ENCODE data around the gene F5.
A peak's percentile ranks its signal among the peaks of the same experiment; 100 is the strongest.
"Not testable (repeated sequence)": the region's sequence is repeated elsewhere in the genome, so short reads cannot be mapped to it uniquely, and the experiment has no call there.

Gene F5

DNA sequence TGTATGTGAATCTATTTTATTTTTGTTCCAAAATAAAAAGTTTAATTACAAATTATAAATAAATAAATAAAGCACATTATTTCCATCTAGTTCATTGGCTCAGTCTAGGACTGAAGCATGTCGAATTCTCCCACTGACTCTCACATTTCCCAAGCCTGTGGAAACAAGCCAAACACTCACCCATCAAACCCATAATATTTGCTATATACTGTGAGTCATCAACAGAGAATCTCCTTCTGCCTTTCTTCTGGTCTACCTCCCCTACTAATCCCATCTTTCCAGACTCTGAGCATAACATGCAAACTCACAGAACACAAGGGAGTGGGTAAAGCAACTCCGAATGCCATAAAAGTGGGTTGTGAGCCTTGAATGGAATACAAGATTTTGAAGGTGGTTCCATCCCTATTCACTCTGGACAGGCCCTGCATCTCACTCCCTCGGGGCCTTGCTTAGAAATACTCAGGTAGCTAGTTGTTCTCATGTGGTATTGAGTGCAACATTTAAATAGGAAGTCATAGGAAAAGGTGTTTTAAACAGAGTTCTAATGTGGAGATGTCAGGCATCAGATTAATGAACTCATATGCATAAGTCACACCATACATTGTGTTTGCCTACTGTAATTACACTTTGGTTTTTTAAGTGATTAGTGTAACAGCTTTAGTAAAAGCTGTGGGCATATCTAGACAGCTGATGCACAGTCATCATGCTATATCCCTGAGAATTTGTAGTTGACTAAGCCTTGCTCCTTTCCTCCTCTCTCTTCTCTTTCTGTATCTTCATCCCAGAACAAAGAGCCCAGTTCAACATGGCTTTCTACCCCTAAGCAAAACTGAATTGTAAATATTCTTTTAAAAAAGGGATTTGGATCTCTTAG lies 47.0 kb downstream of the F5 start:
- peak; percentile 28 for ATAC-seq
- no peak for DNase-seq

DNA sequence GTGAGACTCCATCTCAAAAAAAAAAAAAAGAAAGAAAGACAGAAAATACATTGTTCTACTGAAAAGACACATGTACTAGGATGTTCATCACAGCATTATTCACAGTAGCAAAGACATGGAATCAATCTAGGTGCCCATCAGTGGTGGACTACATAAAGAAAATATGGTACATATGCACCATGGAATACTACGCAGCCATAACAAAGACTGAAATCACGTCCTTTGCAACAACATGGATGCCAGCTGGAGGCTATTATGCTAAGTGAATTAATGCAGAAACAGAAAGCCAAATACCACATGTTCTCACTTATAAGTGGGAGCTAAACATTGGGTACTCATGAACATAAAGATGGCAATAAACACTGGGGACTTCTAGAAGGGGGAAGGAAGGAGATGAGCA lies 51.6 kb downstream of the F5 start:
- no peak for ATAC-seq

DNA sequence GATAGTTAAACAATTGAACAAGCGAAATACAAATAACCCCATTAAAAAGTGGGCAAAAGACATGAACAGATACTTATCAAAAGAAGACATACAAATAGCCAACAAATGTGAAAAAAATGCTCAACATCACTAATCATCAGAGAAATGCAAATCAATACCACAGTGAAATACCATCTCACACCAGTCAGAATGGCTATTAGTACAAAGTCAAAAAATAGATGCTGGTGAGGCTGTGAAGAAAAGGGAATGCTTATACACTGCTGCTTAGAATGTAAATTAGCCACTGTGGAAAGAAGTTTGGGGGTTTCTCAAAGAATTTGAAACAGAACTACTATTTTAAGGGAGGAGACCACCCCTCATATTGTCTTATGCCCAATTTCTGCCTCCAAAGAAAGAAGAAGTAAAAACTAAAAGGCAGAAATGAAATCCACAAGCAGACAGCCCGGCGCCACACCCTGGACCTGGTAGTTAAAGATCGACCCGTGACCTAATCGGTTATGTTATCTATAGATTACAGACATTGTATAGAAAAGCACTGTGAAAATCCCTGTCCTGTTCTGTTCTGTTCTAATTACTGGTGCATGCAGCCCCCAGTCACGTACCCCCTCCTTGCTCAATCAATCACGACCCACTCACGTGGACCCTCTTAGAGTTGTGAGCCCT lies 52.6 kb downstream of the F5 start:
- ATAC-seq, DNase-seq: not testable (repeated sequence)

More for the DNA sequence above, 51.6 kb downstream of the F5 start:
- DNase-seq: no peak

DNA sequence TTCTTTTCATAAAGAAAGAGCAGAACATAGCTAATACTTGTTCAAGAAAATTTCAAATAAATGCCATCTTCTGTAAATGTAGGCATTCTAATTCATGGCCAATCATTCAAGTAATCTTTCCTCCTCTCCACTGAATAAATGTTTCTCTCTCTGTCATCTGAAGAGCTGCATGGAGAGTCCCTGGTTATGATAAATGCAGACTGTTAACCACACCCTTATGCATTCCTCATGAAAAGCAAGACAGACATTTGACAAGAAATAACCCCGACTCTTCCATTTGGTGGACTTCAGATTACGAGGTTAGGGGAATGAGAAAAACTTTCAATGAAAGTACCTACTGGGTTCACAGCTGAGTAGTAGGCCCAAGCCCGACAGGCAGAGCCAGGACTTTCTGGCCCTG lies 55.8 kb downstream of the F5 start:
- no peak for DNase-seq

DNA sequence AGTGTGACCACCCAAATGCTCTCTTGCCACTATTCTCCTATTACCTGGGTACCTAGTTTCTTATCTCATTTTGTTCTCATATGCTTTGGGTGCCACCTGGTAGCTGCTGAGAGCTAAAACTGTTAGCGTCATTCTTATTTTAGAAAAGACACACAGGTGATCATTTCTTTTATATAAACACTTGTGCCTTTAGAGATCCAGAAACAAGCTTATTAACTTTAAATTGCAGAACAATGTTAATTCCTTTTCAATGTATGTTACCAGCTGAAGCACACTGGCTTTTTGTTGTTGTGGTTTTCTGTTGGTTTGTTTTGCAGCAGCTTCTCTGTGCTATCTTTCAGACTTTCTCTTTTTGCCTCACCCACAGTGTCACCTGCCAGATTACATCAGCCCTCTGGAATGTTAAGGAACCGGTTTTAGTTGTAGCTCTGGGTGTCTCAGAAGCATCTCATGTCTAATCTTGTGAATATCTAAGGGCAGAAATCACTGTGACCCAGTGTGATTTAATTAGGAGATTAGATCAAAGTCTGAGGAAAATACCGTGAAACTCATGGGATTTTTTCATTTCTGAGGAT lies 57.1 kb downstream of the F5 start:
- no peak for DNase-seq
- ATAC-seq: no peak

More for the DNA sequence above, 55.8 kb downstream of the F5 start:
- no peak for ATAC-seq

DNA sequence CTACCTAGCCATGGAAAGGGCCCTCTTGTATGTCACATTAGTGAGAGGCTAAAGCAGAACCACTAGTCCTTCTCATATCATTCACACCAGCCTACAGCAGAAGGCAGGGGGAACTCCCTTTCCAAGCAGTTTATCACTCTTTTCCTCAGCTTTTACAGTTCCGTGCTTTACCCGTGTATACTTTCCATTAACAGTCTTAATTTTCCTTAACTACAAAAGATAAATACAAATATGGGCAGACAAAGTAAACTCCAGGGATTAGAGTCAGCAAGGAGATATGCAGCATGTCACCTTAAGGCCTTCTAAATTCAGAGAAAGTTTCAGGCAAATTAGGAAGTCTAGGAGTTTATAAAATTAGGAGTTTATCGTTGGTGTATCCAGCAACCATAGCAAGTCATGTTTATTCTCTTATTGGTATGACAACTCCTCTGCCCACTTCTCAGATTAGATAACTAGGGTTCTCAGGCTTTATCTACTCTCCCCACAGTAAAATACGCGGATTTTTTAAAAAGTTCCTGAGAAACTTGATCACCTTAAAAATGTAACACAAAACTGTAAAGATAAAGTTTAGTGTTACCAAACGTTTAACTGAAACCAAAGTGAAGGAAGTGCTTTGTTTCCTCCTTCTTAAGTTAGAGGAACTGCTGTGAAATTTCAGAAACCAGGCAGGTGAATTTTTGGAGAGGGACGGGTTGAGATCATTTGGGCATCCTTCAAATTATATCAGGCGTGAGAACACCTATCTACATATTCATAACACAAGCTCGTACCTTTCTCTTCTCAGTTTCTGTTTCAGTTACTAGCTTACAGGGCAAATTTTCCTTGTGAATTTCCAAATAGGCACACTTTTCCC lies 57.8 kb downstream of the F5 start:
- DNase-seq: no peak
- ATAC-seq: no peak

DNA sequence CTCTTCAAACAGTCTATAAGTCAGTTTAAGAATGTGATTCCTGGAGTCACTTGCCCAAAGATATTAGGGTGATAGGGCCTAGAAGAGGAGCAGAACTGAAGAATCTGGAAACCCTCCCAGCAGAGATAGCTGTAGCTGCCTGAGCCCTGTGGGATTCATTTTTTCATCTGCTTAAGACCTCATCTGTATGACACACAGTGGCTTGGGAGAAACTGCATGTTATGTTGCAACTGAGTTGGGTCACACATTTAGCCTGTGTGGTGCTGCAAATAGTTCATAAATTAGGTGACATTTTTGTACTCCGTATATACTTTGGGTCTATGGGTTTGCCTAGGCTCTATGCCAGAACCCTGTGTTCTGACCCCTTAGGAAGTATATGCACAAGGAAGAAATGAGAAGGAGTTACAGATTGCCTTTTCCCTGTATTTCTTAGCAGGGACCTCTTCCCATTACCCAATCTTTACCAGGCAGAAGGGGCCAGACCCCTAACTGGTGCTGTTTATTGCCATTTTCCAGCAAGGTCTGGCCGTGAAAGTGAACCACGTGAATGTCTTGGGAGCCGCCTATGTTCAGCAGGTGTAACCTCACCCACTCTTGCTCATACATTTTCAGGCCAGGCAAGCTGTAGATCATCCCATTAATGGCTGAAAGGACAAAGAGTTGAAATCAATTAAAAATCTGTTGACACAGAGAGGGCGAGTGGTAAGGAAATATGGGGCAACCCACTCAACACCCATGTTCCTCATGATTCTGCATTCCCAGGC lies 58.6 kb downstream of the F5 start:
- no peak for DNase-seq
- no peak for ATAC-seq

DNA sequence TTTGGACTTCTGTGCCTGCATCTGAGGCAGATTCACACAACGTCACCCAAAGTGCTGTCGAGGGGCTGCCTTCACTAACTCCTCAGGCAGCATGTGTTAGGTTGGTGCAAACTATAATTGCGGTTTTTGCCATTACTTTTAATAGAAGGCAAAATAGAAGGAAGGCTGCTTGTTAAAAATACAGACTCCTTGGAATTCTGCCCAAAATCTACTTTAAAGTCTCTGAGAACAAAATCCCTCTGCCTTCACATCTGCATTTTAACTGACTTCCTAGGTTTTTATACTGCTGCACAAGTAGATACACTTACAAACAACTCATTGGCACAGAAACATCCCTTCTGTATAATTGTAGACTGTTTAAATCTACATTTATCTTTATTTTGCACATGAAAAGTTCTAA lies 59.3 kb downstream of the F5 start:
- ATAC-seq (no peak), DNase-seq (no peak)

DNA sequence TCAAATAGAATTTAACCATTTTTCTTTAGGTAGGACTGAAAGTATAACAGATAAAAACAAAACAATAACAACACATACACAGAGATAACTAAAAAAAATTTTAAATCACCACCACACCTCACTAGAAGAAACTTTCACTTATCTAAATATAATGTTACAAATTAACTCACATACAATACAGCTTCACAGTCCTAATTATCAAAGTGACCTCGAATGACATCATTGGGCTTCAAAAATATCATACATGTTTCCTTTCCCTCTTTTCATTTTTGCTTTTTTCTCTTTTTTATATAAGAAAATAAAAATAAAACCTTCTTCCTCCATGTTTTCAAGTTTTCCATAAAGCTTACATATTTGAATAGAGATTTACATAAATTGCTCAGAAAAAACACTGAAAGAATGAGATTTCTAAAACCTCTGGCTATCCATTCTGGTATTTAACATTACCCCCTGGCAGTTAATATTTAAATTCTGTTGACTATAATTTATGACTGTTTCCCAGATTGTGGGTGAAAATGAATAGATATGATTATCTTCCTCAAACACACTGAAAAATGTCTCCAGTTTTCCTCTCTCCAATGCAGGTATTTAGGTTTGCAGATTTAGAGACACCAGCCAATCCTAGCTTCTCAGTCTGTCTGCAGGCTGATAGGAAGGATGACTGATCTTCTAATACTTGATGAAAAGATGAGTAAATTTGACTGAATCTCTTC lies 60.0 kb downstream of the F5 start:
- ATAC-seq (no peak), DNase-seq (no peak)

DNA sequence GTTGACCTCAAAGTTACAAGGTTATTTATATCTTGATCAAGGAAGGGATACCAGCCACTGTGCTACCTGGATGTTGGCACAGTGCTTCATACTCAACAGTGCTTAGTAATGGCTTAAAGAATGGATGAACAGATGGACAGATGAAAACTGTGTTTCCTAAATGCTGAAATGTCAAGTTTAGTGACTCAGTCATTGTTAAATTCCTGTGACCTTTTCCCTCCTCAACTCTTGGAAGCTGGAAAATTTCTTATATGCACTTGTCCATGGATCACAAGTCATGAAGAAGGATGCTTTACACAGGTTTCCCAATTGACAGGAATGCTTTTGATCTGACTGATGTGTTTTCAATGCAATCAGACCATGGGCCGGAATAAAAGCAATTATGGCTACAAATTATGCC lies 60.9 kb downstream of the F5 start:
- no peak for DNase-seq
- ATAC-seq: no peak

DNA sequence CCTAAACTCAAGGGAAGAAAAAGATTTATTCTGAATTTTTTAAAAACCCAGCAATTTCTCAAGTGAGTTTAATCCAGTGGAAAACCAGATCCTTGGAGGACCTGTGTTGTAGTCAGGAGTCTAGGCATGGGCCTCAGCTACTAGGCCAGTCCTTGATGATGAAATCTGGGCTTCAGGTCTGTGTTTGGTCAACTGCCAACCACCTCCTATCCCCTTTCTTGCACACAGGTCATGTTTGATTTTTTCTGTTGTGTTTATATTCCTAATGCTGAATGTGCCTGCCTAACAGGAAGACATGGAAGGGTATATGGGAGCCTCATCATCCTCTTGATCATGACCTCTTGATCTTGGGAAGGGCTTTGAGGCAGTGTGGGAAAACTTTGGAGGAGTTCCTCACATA lies 62.4 kb downstream of the F5 start:
- ATAC-seq: no peak
- no peak for DNase-seq

DNA sequence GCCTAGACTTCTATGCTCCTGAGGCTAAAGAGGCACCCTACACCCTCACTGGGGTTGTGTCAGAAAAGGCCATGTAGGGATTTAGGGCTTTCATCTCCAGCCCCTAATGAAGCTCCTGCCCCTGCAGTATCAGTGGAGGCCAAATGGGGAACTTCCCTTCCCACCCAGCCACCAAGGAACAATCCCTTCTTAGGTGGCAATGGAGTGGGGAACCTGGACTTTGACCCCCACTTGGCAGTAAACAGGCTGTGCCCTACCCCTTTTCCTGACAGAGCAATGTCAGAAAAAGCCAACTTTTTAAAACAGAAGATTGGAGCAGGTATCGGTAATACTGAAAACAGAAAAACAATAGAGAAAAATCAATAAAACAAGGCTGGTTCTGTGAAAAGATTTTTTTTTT lies 65.1 kb downstream of the F5 start:
- no peak for DNase-seq
- ATAC-seq: no peak

DNA sequence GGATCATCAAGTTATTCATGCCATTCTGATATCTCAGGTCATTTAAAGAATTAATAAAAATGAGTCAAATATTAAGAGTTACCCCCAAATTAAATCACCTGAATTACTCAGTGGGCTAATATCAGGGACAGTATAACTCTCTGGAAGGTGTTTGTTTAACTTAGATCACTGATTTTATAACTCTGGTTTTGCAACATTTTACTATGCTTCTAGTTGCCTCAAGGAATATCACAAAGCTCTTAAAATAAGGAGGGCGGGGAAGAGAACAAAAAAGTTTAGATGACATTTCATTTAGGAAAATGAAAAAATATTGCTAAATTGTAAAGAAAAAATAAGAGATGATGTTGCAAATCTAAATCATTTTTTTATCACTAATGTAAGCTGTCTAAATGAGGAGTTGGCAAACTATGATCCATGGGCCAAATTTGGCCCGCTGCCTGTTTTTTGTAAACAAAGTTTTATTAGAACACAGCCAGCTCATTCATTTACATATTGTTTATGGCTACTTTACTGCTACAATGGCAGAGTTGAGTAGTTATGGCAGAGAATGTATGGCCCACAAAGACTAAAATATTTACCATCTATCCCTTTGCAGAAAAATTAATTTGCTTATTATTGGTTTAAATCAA lies 68.6 kb downstream of the F5 start:
- DNase-seq: no peak
- ATAC-seq: no peak

DNA sequence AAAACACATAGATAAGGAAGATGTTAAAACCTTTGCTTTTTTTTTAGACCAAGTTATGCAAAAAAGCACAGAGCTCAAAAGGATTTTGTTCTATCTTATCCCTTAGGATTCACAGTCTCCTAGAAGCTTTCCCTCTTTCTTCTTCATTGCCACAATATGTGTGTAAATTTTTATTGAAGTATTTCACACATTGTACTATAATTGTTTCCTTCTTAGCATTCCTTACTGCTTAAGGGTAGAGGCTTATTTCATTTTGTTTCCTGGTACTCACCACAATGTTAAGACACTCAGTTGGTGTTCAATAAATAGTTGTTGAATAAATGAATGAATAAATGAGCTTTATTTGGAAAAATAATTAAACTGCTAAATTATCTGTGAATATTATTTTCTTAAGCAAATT lies 70.6 kb downstream of the F5 start:
- ATAC-seq (no peak), DNase-seq (no peak)

DNA sequence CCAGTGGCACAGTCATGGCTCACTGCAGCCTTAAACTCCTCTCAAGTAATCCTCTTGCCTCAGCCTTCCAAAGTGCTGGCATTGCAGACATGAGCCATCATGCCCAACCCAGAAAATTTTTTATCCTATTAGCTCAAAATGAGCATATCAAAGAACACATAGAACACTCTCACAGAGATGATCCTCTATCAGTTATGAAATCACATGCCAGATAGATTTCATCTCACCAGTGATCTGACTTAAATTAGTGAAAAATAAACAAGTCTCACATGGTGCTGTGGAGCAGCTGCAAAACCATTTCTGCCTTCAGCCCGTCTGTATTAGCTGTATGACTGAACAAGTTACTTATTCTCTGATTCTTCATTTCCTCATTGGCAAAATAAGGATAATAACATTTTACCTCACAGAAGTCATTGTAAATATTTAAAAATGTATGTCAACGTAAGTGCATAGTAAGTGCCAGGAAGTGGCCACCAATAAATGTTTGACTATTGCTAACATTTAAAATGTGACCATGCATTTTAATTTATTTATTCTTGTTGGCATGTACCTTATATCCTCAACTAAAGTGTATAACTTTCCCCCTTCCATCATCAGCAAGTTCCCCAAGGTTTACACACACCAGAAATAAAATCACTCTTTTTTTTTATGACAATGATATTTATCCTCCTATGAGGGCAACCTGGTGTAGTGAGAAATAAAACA lies 71.6 kb downstream of the F5 start:
- no peak for DNase-seq
- ATAC-seq: no peak

DNA sequence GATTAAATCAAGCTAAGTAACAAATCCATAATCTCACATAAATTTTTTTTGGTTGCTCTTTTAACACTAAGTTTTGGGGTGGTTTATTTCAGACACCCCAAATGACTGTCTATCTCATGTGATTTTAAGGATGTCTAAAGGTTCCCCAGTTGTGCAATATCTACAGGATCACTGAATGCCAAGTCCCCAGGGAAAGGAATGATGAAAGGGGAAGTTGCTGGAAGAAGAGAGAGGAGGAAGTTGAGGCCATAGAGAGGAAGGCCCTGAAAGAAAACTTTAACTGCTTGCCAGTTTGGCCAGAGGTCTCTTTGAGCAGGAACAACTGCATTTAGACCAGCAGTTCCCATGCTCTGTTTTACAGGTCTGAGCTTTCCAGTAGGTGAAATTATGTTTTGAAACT lies 73.1 kb downstream of the F5 start:
- no peak for DNase-seq
- no peak for ATAC-seq

DNA sequence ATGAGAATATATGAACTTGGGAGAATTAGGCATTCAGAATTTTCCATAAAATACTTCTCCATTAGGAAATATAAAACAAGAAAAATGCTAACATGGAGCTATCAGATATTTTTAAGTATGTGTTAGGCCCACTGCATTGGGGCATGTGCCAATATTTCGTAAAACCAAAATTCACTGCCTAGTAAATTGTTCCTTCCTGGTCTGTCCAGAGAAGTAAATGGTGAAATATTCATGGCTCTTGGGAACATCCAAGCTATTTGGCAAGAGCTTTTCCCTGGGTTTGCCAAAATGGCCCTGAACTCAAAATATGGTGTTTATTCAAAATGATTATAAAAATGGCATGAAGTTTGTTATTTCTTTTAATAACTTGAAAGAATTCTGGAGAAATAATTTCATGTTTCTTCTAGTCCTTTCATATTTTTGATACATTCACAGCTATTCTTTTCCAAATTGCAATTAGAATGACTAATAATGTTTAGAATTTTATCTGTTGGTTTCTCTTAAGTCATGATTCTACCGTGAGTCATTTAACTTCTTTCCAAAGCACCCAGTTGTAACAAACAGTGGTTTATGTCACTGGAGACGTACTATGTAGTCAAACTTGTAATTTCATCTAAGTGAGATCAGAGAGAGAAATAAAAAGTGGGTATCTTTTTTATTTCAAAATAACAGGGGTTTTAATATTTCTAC lies 74.8 kb downstream of the F5 start:
- DNase-seq: no peak

DNA sequence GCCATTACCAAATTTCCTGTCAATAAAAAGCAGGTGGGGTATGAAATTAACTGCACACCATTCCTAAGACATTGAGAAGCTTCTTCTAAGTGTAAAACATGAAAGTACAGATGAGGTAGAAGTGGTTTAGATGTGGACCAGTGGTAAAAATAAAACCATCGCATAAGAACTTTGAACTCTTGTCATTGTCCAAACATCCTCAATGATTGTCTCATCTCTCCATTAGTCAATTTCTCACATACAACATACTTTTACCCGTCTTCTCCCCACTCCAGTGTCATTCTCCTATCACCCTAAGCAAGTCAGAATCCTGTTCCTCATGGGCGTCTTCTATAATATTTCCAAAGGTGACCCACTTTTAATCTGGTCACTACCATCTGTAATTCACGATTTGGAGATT lies 76.2 kb downstream of the F5 start:
- no peak for ATAC-seq
- DNase-seq: no peak

More for the DNA sequence above, 74.8 kb downstream of the F5 start:
- peak; percentile 55 for ATAC-seq

DNA sequence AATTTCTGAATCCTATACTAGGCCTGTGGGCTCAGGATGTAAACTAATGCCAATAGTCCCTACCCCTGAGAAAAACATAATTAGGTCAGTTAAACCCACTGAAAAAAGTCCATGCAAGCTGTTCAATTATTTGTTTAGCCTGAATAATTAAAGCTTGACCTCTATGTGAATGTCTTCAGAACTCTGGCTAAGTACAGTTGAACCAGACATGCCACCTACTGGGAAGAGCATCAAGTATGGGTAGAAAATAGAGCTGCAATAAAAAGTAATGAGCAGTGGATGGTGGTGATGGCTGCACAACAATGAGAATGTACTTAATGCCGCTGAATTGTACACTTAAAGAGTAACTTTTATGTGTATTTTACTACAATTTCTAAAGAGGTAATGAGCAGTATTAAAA lies 76.9 kb downstream of the F5 start:
- no peak for ATAC-seq

More for the DNA sequence above, 76.9 kb downstream of the F5 start:
- no peak for DNase-seq

Data from stimulated activated naive CD8-positive, alpha-beta T cell treated with anti-CD3 and anti-CD28 coated beads, Interleukin-15, Interleukin-2, amounts not matched to agents 100 U/mL and 50 U/mL, for 24 hours (primary cell).